Measurements from ENCODE around the gene YPEL4. TPM values are rescaled to one million over a fixed set of nuclear protein-coding genes. Genes with fewer than 3 reads are reported as not detected.
A peak's percentile ranks its signal among the peaks of the same experiment; 100 is the strongest.
"Not testable (repeated sequence)": the region's sequence is repeated elsewhere in the genome, so short reads cannot be mapped to it uniquely, and the experiment has no call there.

The YPEL4 gene, protein sequence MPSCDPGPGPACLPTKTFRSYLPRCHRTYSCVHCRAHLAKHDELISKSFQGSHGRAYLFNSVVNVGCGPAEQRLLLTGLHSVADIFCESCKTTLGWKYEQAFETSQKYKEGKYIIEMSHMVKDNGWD
- total RNA-seq (1 to 10 TPM in 6 of 9 donors, under 1 TPM in 3; 0.18 to 4.4 (median 1.7) TPM), polyA plus RNA-seq (10 to 100 TPM in 1 of 3 donors, 1 to 10 TPM in 2; 1.6 to 15.7 (median 5.2) TPM)
- long read RNA-seq, donor 1, result 0 reads
- long read RNA-seq, donor 2, result 0 reads
- long read RNA-seq, donor 3, result 0 reads
- long read RNA-seq, donor 4, result 0 reads
- long read RNA-seq, donor 5, partial matches to known transcripts, result 0 of 2 reads
- long read RNA-seq, donor 5, other reads (novel, unspliced or antisense), result 1 of 2 reads
- long read RNA-seq, donor 6, result 0 reads
- long read RNA-seq, donor 7, result 0 reads
- long read RNA-seq, donor 8, result 0 reads
- long read RNA-seq, donor 9, result 0 reads
- long read RNA-seq, donor 10, result 0 reads

DNA sequence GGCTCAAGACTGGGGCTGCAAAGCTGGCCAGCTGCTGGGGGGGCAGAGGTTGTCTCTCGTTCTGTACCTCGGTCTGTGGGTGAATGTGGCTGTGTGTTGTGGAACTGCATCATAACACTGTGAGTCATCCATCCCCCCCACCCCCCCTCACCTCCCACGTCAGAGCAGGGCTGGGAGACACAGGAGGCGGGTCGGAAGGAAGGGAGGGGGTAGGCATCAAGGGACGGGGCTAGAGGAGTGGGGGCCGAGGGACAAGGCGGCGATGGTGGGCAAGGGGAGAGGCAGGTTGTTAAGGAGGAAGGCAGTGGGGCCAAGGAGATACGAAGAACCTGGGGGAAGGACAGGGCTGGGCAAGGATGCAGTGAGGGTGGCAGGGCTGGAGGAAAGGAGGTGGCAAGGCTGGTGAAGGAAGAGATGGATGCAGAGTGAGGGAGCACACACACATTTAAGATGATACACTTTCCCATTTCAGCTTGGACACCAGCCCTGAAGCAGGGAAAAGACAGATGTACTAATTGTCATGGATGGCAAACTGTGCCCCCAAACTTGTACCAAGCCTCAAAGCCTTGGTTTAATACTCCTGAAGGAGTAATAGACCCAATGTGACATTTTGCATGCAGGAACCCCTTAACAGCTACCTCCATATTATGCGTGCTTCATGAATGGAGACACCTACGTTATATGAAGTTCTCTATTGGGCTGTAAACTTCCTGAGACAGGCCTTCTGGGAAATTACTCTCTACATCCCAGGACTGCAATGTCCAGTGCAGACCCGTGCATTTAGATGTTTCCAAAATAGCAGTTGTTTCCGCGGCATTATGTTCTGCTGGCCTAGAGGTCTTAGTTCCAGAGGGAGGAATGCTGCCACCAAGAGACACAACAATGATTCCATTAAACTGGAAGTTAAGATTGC is at the start of gene YPEL4:
Gene YPEL4, minus strand, starts transcription at position 87 of the 913 bp plus-strand sequence. CDS start 2,805 bp downstream, outside the sequence.
- TF ChIP-seq POLR2A (IDR thresholded peaks at IDR 0.05), result no peak
- TF ChIP-seq, protein P1, sequence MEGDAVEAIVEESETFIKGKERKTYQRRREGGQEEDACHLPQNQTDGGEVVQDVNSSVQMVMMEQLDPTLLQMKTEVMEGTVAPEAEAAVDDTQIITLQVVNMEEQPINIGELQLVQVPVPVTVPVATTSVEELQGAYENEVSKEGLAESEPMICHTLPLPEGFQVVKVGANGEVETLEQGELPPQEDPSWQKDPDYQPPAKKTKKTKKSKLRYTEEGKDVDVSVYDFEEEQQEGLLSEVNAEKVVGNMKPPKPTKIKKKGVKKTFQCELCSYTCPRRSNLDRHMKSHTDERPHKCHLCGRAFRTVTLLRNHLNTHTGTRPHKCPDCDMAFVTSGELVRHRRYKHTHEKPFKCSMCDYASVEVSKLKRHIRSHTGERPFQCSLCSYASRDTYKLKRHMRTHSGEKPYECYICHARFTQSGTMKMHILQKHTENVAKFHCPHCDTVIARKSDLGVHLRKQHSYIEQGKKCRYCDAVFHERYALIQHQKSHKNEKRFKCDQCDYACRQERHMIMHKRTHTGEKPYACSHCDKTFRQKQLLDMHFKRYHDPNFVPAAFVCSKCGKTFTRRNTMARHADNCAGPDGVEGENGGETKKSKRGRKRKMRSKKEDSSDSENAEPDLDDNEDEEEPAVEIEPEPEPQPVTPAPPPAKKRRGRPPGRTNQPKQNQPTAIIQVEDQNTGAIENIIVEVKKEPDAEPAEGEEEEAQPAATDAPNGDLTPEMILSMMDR (IDR thresholded peaks at IDR 0.05), result no peak
- H3K4me3 ChIP-seq, result peak within 1 kb of the TSS in 2 of 4 donors; percentile 1 to 31
- intact Hi-C loops (cut with DNase I), result loop anchor here (10.0 kb wide), 3 partner anchors 55 to 305 kb away; partner anchors contain the start of genes RTN4RL2 (in 1 of the 2) and SERPING1 (in 1 of the 2)
- no peaks in the 10 kb centered on the region for H3K36me3 ChIP-seq (replicated peaks in 1 of 2)
- peak; percentile 44 to 87 (median 64) for DNase-seq
- H3K4me1 ChIP-seq (replicated peaks in 1 of 2), result peaks cover 0 to 25% of the 10 kb centered on the region in 2 donors
- peaks cover 18% of the 10 kb centered on the region for H3K27me3 ChIP-seq
- WGBS, 4 donors, result 7 to 17% (median 15%) methylated on average over 15 of the region's 15 CpGs
- peak within 1 kb of the TSS in 2 of 5 donors; percentile 19 to 54 for H3K27ac ChIP-seq
- H3K9me3 ChIP-seq (replicated peaks in 1 of 3), result no peaks in the 10 kb centered on the region

DNA sequence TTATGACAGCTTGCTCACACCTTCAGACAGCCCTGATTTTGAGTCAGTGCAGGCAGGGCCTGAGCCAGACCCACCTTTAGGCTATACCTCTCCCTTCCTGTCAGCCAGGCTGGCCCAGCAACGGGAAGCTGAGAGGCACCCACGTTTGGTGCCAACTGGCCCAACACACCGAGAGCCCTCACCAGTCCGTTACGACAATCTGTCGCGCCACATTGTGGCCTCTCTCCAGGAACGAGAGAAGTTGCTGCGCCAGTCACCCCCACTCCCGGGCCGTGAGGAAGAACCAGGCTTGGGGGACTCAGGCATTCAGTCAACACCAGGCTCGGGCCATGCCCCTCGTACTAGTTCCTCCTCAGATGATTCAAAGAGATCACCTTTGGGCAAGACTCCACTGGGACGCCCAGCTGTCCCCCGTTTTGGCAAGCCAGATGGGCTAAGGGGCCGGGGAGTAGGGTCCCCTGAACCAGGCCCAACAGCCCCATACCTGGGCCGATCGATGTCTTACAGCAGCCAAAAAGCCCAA is 49.2 kb upstream of the YPEL4 start:
- H3K9me3 ChIP-seq (replicated peaks in 1 of 3), result no peaks in the 10 kb centered on the region
- no peaks in the 10 kb centered on the region for H3K27me3 ChIP-seq
- TF ChIP-seq POLR2A (IDR thresholded peaks at IDR 0.05), result no peak
- TF ChIP-seq, protein P1 (IDR thresholded peaks at IDR 0.05), result no peak
- no peak for DNase-seq
- WGBS, 4 donors, result 89 to 100% (median 95%) methylated on average over 5 to 18 of the region's 18 CpGs
- H3K4me3 ChIP-seq, result no peak overlapping the region
- intact Hi-C loops (cut with DNase I), result no loop called here
- H3K36me3 ChIP-seq (replicated peaks in 1 of 2), result peaks cover 0 to 86% of the 10 kb centered on the region in 2 donors
- peaks cover 7% of the 10 kb centered on the region in 2 donors for H3K4me1 ChIP-seq (replicated peaks in 1 of 2)
- no peak overlapping the region for H3K27ac ChIP-seq

DNA sequence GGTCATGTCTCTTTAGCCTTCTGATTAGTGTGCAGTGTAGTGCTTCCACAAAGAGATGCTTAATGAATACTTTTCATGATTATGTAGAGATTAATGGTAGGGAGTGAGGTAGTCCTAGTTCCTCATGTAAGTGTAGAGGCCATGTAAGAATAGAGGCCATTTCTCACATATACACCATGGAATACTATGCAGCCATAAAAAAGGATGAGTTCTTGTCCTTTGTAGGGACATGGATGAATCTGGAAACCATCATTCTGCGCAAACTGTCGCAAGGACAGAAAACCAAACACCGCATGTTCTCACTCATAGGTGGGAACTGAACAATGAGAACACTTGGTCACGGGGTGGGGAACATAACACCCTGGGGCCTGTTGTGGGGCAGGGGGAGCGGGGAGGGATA is 40.8 kb upstream of the YPEL4 start:
- H3K9me3 ChIP-seq (replicated peaks in 1 of 3); H3K27ac ChIP-seq; DNase-seq; H3K27me3 ChIP-seq; H3K4me3 ChIP-seq; H3K4me1 ChIP-seq (replicated peaks in 1 of 2); intact Hi-C loops (cut with DNase I): not testable (repeated sequence)
- H3K36me3 ChIP-seq (replicated peaks in 1 of 2), result peaks cover 0 to 93% of the 10 kb centered on the region in 2 donors
- 96 to 98% (median 98%) methylated on average over 5 of the region's 5 CpGs for WGBS, 4 donors

DNA sequence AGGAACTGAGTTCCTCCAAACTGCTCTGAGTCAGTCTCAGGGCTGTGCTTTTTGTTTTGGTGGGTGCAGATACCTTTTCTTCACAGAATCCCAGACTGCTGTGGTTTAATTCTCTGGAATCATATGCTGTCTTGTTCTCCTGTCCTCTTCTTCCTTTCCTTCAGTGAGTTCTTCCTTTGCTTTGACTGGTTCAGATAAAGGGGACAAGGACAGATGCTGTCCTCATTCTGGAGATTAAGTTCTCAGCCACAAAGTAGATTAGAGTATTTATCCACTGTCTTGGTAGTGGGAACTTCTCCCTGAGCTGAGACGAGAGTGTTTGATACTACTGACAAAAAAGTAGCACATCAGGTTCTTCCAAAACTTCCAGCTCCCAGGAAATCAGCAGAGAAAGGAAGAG is 31.5 kb upstream of the YPEL4 start:
- H3K4me1 ChIP-seq (replicated peaks in 1 of 2), result peaks cover 7 to 30% of the 10 kb centered on the region in 2 donors
- no peak overlapping the region for H3K27ac ChIP-seq
- intact Hi-C loops (cut with DNase I), result no loop called here
- no peaks in the 10 kb centered on the region for H3K9me3 ChIP-seq (replicated peaks in 1 of 3)
- H3K4me3 ChIP-seq, result no peak overlapping the region
- H3K27me3 ChIP-seq, result no peaks in the 10 kb centered on the region
- DNase-seq, result no peak
- TF ChIP-seq, protein P1 (IDR thresholded peaks at IDR 0.05), result no peak
- TF ChIP-seq POLR2A (IDR thresholded peaks at IDR 0.05), result no peak
- WGBS, 4 donors, result 29 to 48% (median 41%) methylated on average over 1 of the region's 1 CpG
- peaks cover 0 to 47% of the 10 kb centered on the region in 2 donors for H3K36me3 ChIP-seq (replicated peaks in 1 of 2)
